Germinal center (tissue), 1 donor: ENCODE data around the gene RASIP1.
"Not testable (repeated sequence)": the region's sequence is repeated elsewhere in the genome, so short reads cannot be mapped to it uniquely, and the experiment has no call there.

Source experiments
- DNase-seq: peaks from one replicate; pipeline ENCODE4 v3.0.0; 2012; ENCODE audit warnings: mixed read lengths, low spot score

RASIP1 gene

DNA sequence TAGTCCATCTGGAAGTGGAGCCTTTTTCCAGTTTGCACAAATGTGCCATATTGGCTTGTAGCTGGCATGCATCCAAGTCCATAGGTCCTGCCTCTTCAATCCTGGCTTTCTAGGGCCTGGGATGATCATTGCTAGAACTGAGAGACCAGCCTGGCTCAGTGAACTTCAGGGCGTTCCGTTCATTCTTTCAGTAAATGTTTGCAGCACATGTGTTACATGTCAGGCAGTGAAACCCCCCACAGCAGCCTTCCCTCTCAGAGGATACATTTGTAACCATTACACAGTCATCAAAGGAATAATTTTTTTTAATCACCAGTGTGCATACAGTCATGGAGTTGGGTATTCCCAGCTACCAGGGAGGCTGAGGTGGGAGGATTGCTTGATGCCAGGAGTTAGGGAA, 35.0 kb downstream of the RASIP1 start:
- DNase-seq, result no peak

- DNase-seq, result no peak
These were observed 37.1 kb downstream of the RASIP1 start for GRCh38 chr19:48703316-48703715.

- DNase-seq, result no peak
These were observed 37.7 kb downstream of the RASIP1 start for GRCh38 chr19:48702701-48703100.

- no peak for DNase-seq
These were observed 42.4 kb downstream of the RASIP1 start for GRCh38 chr19:48698046-48698445.

DNA sequence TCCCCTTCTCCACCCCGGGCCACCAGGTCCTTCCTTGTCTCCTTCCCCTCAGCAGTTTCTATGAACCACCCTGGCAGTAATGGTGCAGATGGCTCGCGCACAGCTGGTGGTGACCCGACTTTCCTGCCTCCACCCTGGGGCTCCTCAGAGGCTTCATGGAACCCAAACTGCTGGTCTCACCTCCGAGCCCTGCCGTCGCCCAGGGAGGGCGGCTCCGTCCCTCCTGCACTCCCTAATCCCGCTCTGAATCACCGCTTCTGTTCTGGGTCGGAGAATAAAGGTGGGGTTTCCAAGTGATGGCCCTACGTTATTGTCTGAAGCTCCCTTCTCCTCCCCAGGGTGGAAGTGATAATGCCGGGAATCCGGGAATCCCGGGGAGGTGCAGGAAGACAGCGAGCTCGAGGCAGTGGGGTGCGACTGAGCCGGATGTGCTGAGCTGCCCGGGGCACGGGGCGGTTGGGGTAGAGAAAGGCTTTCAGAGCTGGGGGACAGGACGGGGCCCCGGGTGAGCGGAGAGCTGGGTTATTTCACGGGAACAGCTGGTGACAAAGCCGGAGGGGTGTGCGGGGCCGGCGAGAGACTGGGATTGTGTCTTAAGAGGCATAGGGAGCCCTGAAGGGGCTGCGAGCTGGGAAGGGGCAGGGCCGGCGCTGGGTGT, 43.9 kb downstream of the RASIP1 start:
- no peak for DNase-seq

- no peak for DNase-seq
These were observed 44.6 kb downstream of the RASIP1 start, which contains the start of gene FUT2 for GRCh38 chr19:48695743-48696352. TSS of gene FUT2 (plus strand) at chr19:48695971. CDS start at chr19:48702957, 6,986 bp downstream.

- not testable (repeated sequence) for DNase-seq
These were observed 46.8 kb downstream of the RASIP1 start for GRCh38 chr19:48693629-48694028.

- no peak for DNase-seq
These were observed 51.0 kb downstream of the RASIP1 start for GRCh38 chr19:48689449-48689848.

- no peak for DNase-seq
These were observed 52.6 kb downstream of the RASIP1 start for GRCh38 chr19:48687776-48688175.

- not testable (repeated sequence) for DNase-seq
These were observed 53.8 kb downstream of the RASIP1 start for GRCh38 chr19:48686637-48687036.

DNA sequence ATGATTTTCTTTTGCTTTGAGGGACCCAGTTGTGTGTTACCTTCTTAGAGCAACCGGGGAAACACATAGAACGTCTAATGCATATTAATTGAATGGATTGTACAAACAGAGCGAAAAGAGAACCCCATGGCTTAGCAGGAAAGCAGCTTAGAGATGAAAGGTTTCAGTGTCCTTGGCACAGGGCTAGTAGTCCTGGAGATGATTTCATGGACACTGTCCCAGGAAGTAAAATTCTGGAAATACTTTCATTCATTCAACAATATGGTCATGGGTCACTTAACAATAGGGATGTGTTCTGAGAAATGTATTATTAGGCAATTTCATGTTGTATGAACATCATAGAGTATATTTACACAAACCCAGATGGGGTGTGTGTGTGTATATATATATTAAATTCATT, 54.3 kb downstream of the RASIP1 start:
- DNase-seq, result no peak

DNA sequence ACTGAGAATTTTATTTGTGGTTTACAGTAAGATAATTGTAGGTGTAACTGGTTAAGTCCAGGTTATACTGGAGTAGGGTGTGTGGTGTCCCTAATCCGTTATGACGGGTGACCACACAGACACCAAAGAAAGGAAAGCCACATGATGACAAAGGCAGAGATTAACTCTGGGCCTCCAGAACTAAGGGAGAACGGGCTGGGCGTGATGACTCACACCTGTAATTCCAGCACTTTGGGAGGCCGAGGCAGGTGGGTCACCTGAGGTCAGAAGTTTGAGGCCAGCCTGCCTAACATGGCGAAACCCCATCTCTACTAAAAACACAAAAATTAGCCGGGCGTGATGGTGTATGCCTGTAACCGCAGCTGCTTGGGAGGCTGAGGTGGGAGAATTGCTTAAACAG, 54.8 kb downstream of the RASIP1 start:
- DNase-seq, result no peak

- DNase-seq, result no peak
These were observed 57.1 kb downstream of the RASIP1 start for GRCh38 chr19:48683349-48683748.

GRCh38 chr19:48681127-48681470, 59.3 kb downstream of the RASIP1 start:
- DNase-seq, result no peak

- DNase-seq, result no peak
These were observed 59.8 kb downstream of the RASIP1 start for GRCh38 chr19:48680436-48681126.

- not testable (repeated sequence) for DNase-seq
These were observed 60.4 kb downstream of the RASIP1 start for GRCh38 chr19:48680006-48680405.

DNA sequence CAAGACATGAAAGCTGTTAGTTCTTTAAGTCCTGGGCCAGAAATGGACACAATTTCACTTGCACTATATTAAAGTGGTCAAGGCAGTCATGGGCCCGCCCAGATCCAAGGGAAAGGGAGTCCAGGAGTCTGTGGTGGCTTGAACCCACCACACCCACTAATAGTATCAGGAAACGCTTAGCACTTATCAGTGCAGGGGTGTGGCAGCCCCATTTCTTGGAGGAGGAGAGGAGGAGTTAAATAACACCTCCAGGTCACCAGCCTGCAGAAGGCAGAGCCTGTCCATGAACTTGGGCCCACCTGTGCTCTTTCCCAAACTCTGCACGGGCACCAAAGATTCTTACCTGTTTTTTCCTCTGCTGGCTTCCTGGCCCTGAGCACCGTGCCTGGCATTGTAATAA, 62.2 kb downstream of the RASIP1 start:
- no peak for DNase-seq

DNA sequence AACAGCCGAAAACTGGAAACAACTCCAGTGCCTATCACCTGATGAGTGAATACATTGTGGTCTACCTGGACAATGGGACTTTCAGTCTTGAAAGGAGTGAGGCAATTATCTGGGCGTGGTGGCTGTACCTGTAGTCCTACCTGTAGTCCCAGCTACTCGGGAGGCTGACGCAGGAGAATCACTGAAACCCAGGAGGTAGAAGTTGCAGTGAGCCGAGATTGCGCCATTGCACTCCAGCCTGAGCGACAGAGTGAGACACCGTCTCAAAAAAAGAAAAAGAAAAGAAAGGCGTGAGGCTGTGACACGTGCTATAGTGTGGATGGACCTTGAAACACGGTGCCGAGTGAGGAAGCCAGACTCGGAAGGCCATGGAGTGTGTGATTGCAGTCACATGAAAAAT, 63.5 kb downstream of the RASIP1 start:
- no peak for DNase-seq

DNA sequence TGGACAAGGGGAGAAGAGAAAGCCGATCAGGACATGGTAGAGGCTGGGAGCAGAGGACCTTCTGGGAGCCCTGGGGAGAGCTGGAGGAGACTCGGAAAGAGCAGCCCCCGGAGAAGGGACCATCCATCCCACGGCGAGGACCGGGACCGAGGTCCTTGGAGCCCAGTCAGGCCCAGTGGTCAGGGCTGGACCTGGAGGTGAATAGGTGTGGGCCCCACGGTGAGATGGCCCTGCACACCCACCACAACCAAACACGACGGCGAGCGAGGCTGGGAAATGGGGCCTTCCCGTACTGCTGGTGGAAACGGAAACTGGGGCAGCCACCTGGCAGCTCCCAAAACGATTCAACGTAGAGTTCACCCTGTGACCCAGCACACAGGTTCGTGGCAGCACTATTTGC, 63.9 kb downstream of the RASIP1 start:
- DNase-seq, result no peak

GRCh38 chr19:48674921-48675824, 65.2 kb downstream of the RASIP1 start:
- DNase-seq, result peak; percentile 87

DNA sequence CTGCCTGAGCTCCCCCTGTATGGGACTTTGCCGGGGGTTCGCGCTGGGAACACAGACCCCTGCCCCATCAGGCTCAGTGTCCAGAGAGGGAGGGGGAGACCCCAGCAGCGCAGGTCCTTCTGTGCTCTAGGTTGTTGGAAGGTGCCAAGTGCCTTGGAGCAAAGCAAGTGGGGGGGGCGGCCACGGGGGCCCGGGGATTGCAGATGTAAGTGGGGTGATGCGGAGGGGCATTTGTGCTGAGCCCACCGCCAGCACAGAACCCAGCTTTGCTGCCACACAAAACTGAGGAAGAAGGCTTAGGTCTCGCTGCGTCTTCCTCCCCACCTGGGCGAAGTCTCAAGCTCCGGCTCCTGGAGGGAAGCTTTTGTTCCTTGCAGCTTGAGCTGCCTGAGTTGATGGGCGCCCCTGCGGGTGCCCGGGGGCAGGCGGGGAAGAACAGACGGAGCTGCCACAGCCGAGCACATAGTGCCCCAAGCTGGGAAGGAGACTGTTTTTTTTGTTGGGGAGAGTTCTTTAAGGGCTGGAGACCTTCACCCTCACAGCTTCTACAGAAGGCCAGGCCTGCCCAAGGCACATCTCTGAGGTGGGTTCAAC, 66.1 kb downstream of the RASIP1 start:
- DNase-seq, result no peak
